HG03108 (cell line): ENCODE data around the gene LRRC59.
"Not testable (repeated sequence)": the region's sequence is repeated elsewhere in the genome, so short reads cannot be mapped to it uniquely, and the experiment has no call there.

Experiments
- ATAC-seq: cut with Tn5 transposase; IDR thresholded peaks from one replicate; pipeline ENCODE4 v1.9.1; 2021; ENCODE audit warnings: moderate library complexity; ENCODE audit not compliant: unreplicated experiment

Gene LRRC59

DNA sequence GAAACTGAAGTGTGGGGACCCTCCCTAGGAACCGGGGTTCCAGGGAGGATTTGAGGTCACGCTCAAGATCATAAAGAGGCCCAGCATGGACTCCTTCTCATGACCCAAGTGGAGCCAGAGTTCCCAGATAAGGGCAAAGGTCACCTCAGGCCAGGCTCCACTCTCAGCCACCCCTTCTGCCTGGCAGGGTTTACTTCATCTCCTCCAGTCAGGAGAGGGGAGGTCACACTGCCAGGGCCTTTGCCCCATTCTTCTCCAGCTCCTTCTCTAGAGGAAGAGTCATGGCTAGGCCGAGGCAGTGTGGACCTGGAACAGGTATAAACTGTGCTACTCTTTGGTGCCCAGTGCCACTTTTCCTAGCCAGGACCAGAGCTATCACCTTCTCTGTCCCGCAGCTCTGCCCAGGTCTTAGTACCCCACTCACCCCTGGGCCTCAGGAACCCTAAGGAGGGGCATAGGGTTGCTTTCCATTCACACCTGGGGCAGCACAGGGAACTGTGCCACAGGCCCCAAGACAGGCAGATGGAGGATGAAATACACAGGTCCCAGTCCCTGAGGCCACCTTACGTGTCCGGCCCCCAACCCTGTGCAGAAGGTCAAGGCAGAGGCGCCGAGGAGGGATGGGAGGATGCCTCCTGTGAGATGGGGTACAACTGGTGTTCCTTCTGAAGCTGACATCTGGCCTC lies 27.8 kb upstream of the LRRC59 start:
- ATAC-seq, result peak; percentile 5

GRCh38 chr17:50424246-50424995 lies 27.1 kb upstream of the LRRC59 start:
- no peak for ATAC-seq

DNA sequence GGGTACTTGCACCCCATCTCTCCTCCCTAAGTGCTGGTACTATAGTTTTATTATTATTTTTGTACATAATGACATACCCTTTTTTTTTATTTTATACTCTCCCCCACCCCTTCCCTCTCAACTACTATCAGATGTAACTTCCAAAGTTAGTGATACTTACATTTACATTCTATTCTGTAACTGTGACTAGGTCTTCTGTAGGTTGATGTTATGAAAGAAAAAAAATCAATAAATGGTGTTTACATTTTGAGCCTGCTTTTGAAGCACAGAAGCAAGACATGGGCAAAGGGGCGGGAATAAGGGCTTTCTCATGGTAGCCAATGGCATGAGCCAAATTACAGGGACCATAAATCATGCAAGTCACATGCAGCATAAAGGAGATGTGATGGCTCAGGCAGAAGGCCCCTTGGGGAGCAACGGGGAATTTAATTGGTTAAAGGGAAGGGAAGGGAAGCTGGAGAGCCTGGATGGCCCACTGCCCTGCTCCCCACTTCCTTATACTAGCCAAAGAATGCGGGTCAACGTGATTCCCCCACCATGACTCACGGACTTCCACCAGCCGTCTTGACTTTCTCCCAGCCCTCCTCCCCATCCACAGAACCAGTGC lies 26.3 kb upstream of the LRRC59 start:
- ATAC-seq, result no peak

- ATAC-seq, result no peak
These were observed 25.4 kb upstream of the LRRC59 start for GRCh38 chr17:50422738-50423137.

DNA sequence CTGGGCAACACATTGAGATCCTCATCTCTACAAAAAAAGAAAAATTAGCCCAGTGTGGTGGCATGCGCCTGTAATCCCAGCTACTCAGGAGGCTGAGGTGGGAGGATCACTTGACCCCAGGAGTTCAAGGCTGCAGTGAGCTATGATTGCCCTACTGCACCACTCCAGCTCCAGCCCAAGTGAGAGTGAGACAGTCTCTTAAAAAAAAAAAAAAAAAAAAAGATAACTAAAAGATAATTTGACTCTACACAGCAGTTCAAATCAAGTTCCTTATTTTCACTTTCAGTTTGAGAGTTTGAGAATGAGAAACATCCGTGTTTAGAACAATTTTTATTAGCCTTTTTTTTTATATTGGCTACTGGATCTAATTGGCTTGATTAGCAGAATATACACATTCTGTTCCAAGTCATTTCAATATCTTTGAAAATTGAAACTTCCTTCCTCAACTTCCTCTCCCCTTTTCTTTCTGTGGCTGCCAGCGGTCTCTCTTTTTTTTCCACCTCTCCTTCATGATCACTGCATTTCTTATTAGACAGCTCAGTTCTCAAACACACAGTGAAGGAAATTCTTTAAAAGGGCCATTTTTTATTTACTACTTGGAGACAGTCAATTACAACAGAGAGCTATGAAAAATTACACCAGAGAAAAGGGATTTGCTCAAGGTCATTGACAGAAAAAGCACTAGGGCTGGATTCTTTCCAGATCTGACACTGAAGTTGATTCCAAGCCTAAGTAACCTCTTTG lies 24.2 kb upstream of the LRRC59 start:
- ATAC-seq, result no peak

DNA sequence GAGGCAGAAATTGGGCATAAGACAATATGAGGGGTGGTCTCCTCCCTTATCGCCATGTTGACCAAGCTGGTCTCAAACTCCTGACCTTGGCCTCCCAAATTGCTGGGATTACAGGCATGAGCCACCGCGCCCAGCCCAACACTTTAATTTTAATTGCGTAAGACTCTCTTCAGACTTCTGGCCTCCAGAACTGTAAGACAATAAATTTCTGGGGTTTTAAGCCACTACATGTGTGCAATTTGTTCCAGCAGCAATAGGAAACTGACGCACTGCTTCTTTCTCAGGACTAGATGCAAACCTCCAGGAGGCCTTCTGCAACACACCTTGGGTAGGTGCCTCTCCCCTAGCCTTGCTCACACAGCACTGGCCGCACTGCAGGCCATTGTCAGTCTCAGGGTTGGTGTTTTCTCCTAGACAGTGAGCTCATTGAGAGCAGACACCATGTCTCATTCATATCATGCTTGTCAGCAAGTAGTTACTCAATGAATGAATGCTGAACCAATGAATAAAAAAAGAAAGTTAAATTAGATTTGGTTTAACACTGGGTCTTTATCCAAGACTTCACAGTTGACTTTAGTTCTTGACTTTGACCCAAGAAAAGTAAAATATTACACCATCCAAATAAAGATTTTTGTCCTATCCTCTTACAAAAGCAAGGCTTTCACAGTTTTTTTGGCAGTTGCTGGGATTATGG lies 23.2 kb upstream of the LRRC59 start:
- ATAC-seq, result no peak

GRCh38 chr17:50419577-50419976 lies 22.3 kb upstream of the LRRC59 start:
- ATAC-seq, result not testable (repeated sequence)

DNA sequence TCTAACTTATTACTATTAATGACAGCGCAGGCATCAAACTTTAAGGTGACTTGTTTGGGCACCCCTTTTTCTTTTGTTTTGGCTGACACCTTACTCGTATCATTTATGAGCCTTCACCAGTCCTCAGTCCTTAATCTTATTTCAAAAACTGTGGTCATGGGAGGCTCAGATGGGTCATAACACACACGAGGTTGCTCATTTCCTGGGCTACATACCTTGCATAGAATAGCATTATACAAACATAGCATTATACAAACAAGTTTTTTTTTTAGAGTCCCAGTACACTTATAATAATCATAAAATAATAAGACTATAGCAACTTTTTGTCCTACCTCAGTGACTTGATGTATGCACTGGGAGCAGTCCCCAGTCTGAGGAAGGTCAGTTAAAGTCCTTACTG lies 17.5 kb upstream of the LRRC59 start:
- no peak for ATAC-seq

- no peak for ATAC-seq
These were observed 14.9 kb upstream of the LRRC59 start for GRCh38 chr17:50412188-50412732.

DNA sequence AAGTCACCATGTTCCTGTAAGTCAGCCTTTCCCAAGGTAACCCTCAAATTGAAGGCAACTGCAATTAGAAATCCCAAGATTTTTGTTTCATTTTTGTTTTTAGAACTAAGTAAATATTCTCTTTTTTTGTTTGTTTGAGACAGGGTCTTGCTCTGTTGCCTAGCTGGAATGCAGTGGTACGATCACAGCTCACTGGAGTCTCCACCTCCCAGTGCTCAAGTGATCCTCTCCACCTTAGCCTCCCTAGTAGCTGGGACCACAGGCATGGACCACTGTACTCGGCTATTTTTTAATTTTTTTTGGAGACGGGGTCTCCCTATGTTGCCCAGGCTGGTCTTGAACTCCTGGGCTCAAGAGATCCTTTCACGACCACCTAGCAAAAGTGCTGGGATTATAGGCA lies 10.6 kb upstream of the LRRC59 start:
- no peak for ATAC-seq

GRCh38 chr17:50406578-50406977 lies 9.3 kb upstream of the LRRC59 start:
- no peak for ATAC-seq

- ATAC-seq, result not testable (repeated sequence)
These were observed 8.0 kb upstream of the LRRC59 start for GRCh38 chr17:50405351-50405750.

DNA sequence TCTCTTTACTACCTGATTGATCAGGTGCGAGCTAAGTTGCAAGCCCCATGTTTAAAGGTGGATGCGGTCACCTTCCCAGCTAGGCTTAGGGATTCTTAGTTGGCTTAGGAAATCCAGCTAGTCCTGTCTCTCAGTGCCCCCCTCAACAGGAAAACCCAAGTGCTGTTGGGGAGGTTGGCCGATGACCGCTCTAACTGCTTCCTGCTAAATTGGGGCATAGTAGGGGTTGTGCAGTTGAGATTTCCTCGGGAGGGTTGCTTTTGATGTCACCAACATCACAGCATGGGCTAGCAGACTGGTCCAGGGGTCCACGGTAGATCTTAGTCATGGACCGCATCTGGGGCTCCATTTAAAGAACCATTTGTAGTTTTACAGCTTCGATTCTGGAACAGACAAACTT lies 2.3 kb upstream of the LRRC59 start:
- ATAC-seq, result not testable (repeated sequence)

GRCh38 chr17:50398672-50399071 lies 1.3 kb upstream of the LRRC59 start:
- ATAC-seq, result not testable (repeated sequence)

GRCh38 chr17:50397919-50398285 lies 579 bp upstream of the LRRC59 start:
- no peak for ATAC-seq

GRCh38 chr17:50396261-50397110 lies 837 bp downstream of the LRRC59 start:
- ATAC-seq, result no peak

DNA sequence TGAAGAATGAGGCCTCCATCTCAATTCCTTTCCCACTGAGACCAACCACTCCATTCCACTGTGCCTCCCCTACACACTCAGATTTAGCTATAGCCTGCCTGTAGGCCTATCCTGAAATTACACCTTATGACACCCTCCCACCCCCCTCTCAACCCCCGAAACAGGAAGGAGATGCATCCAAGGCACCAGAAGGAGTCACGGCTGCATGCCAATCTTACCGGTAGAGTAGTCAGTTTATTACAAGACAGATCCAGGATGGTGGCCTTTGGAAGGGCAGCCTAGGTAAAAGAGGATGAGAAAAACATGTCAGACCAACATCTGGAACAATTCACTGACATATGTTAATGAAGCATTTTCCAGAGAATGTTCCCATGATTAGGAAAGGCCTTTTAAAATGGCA lies 2.6 kb downstream of the LRRC59 start:
- ATAC-seq, result no peak

DNA sequence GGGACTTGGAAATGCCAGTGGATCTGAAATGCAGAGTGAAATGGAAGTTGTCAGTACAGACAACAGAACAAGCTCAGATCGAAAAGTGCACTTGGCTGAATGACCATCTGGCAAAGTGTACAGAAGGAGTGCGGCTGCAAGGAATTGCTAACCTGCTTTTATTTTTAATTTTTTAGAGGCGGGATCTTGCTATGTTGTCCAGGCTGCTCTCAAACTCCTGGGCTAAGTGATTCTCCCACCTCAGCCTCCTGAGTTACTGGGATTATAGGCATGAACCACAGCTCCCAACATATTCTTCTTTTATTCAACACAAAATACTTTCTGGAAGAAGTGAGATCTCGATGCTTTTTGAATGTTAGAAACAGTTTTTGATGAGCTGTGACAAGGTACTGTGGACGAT lies 3.6 kb downstream of the LRRC59 start:
- ATAC-seq, result no peak

GRCh38 chr17:50392621-50393020 lies 4.7 kb downstream of the LRRC59 start:
- no peak for ATAC-seq

GRCh38 chr17:50389534-50389933 lies 7.8 kb downstream of the LRRC59 start:
- no peak for ATAC-seq
